GM23338 (cell line): Measurements from ENCODE around the gene CTSW.

ENCODE experiments used
- CREB1 ChIP-seq: fragments of 250-450 bp; sonication (Bioruptor Pico); IDR thresholded peaks from 2 replicates; pipeline ENCODE4 v1.5.0; 2020; ENCODE audit warnings: low read depth, mild to moderate bottlenecking, moderate library complexity
- EZH2 ChIP-seq: fragments of 200-600 bp; sonication (generic); IDR thresholded peaks from one replicate; pipeline ENCODE4 v1.8.0; 2017; ENCODE audit warnings: antibody characterized with exemption, mild to moderate bottlenecking, low read depth; ENCODE audit not compliant: unreplicated experiment
- EZH2phosphoT487 ChIP-seq: fragments of 200-600 bp; sonication (generic); IDR thresholded peaks from one replicate; pipeline ENCODE4 v1.8.1; 2018; ENCODE audit warnings: antibody characterized with exemption; ENCODE audit not compliant: unreplicated experiment
- JUNB ChIP-seq: IDR thresholded peaks from one replicate; pipeline ENCODE4 v1.6.1; 2016; ENCODE audit warnings: antibody characterized with exemption; ENCODE audit not compliant: unreplicated experiment
- NANOG ChIP-seq: IDR thresholded peaks from 2 replicates; pipeline ENCODE4 v1.6.1; 2016; ENCODE audit warnings: antibody characterized with exemption, borderline replicate concordance
- POLR2AphosphoS5 ChIP-seq: IDR thresholded peaks from 2 replicates; pipeline ENCODE4 v1.6.1; 2016; ENCODE audit warnings: antibody characterized with exemption, low read depth
- STAT1 ChIP-seq: IDR thresholded peaks from one replicate; pipeline ENCODE4 v1.6.1; 2016; ENCODE audit warnings: antibody characterized with exemption; ENCODE audit not compliant: unreplicated experiment
- ZNF114 ChIP-seq: fragments of 250-450 bp; sonication (Bioruptor Pico); IDR thresholded peaks from 2 replicates; pipeline ENCODE4 v1.5.0; 2020; ENCODE audit warnings: mild to moderate bottlenecking, moderate library complexity
- ZNF331 ChIP-seq: fragments of 250-450 bp; sonication (Bioruptor Pico); IDR thresholded peaks from 2 replicates; pipeline ENCODE4 v1.5.0; 2020; ENCODE audit warnings: low read depth, mild to moderate bottlenecking, moderate library complexity
- ZNF462 ChIP-seq: fragments of 250-450 bp; sonication (Bioruptor Pico); IDR thresholded peaks from 2 replicates; pipeline ENCODE4 v1.5.0; 2020; ENCODE audit warnings: mild to moderate bottlenecking, moderate library complexity
- TF ChIP-seq, protein P1 (sequence below), 2 experiments: fragments of 200-600 bp in 1 of 2; sonication (generic) in 1 of 2; conservative IDR thresholded peaks; 2 replicates each; pipeline versions ENCODE4 v1.5.1 to v1.6.1; 2016 to 2017; ENCODE audit warnings: antibody characterized with exemption in 2 of 2, low read depth in 2 of 2, mild to moderate bottlenecking in 2 of 2, moderate library complexity in 1 of 2
- TF ChIP-seq, protein P2 (sequence below): IDR thresholded peaks from one replicate; pipeline ENCODE4 v1.6.1; 2018; ENCODE audit warnings: antibody characterized with exemption; ENCODE audit not compliant: unreplicated experiment
- TF ChIP-seq, protein P3 (sequence below): IDR thresholded peaks from 2 replicates; pipeline ENCODE4 v1.6.1; 2016; ENCODE audit warnings: antibody characterized with exemption

DNA sequence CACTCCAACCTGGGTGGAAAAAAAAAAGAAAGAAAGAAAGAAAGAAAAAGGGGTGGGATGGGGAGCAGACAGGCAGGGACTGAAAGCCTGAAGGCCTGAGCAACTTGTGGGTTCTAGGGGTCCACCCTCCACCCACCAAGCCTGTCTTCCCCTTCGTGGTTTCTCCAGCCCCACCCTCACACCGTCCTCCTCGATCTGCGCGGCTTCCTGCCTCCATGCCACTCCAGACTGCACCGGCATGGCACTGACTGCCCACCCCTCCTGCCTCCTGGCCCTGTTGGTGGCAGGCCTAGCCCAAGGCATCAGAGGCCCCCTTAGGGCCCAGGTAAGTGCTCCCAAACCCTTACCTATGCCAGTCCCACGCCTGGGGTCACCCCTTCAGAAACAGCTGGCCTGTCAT, at the start of gene CTSW:
- TF ChIP-seq, protein P1, sequence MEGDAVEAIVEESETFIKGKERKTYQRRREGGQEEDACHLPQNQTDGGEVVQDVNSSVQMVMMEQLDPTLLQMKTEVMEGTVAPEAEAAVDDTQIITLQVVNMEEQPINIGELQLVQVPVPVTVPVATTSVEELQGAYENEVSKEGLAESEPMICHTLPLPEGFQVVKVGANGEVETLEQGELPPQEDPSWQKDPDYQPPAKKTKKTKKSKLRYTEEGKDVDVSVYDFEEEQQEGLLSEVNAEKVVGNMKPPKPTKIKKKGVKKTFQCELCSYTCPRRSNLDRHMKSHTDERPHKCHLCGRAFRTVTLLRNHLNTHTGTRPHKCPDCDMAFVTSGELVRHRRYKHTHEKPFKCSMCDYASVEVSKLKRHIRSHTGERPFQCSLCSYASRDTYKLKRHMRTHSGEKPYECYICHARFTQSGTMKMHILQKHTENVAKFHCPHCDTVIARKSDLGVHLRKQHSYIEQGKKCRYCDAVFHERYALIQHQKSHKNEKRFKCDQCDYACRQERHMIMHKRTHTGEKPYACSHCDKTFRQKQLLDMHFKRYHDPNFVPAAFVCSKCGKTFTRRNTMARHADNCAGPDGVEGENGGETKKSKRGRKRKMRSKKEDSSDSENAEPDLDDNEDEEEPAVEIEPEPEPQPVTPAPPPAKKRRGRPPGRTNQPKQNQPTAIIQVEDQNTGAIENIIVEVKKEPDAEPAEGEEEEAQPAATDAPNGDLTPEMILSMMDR (conservative IDR thresholded peaks at IDR 0.05; ENCODE audit: low read depth in 2 of 2) = no peak
- TF ChIP-seq POLR2AphosphoS5 = no peak
- no peak for TF ChIP-seq EZH2
- no peak for TF ChIP-seq EZH2phosphoT487
- TF ChIP-seq, protein P2, sequence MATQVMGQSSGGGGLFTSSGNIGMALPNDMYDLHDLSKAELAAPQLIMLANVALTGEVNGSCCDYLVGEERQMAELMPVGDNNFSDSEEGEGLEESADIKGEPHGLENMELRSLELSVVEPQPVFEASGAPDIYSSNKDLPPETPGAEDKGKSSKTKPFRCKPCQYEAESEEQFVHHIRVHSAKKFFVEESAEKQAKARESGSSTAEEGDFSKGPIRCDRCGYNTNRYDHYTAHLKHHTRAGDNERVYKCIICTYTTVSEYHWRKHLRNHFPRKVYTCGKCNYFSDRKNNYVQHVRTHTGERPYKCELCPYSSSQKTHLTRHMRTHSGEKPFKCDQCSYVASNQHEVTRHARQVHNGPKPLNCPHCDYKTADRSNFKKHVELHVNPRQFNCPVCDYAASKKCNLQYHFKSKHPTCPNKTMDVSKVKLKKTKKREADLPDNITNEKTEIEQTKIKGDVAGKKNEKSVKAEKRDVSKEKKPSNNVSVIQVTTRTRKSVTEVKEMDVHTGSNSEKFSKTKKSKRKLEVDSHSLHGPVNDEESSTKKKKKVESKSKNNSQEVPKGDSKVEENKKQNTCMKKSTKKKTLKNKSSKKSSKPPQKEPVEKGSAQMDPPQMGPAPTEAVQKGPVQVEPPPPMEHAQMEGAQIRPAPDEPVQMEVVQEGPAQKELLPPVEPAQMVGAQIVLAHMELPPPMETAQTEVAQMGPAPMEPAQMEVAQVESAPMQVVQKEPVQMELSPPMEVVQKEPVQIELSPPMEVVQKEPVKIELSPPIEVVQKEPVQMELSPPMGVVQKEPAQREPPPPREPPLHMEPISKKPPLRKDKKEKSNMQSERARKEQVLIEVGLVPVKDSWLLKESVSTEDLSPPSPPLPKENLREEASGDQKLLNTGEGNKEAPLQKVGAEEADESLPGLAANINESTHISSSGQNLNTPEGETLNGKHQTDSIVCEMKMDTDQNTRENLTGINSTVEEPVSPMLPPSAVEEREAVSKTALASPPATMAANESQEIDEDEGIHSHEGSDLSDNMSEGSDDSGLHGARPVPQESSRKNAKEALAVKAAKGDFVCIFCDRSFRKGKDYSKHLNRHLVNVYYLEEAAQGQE = no peak
- no peak for TF ChIP-seq JUNB
- no peak for TF ChIP-seq ZNF331 (CRISPR knock-in tag)
- no peak for TF ChIP-seq ZNF462 (CRISPR knock-in tag)
- TF ChIP-seq, protein P3, sequence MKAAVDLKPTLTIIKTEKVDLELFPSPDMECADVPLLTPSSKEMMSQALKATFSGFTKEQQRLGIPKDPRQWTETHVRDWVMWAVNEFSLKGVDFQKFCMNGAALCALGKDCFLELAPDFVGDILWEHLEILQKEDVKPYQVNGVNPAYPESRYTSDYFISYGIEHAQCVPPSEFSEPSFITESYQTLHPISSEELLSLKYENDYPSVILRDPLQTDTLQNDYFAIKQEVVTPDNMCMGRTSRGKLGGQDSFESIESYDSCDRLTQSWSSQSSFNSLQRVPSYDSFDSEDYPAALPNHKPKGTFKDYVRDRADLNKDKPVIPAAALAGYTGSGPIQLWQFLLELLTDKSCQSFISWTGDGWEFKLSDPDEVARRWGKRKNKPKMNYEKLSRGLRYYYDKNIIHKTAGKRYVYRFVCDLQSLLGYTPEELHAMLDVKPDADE = no peak
- no peak for TF ChIP-seq CREB1 (CRISPR knock-in tag)
- no peak for TF ChIP-seq STAT1
- TF ChIP-seq NANOG = no peak
- no peak for TF ChIP-seq ZNF114 (CRISPR knock-in tag)
